Skin of body (tissue), 2 donors: ENCODE data around the gene PPTC7. TPM values are rescaled to one million over a fixed set of nuclear protein-coding genes. Genes with fewer than 3 reads are reported as not detected.
"Not testable (repeated sequence)": the region's sequence is repeated elsewhere in the genome, so short reads cannot be mapped to it uniquely, and the experiment has no call there.

Experiments
- DNase-seq: peaks from one replicate; lab custom pipeline; 2025; lab: John Stamatoyannopoulos, UW
- total RNA-seq: library from RNA; depleted of rRNA; stranded (reverse); fragments of >200 nt; gene quantifications from one replicate; pipeline ENCODE4 v1.2.3, GENCODE V29; 2014

Gene PPTC7
- total RNA-seq, result 20.3 TPM

- DNase-seq, result peak; percentile 98
These were observed at the start of gene PPTC7 for GRCh38 chr12:110583137-110584059. Gene PPTC7 (minus strand): TSS chr12:110583318. CDS start chr12:110583031, 287 bp downstream.

- no peak for DNase-seq
These were observed 44.5 kb upstream of the PPTC7 start for GRCh38 chr12:110627500-110628195.

- no peak for DNase-seq
These were observed 39.5 kb upstream of the PPTC7 start for GRCh38 chr12:110622582-110622981.

- DNase-seq, result no peak
These were observed 36.4 kb upstream of the PPTC7 start for GRCh38 chr12:110619534-110619953.

GRCh38 chr12:110616471-110617115 is 33.5 kb upstream of the PPTC7 start:
- no peak for DNase-seq

- DNase-seq, result no peak
These were observed 32.1 kb upstream of the PPTC7 start for GRCh38 chr12:110615171-110615570.

GRCh38 chr12:110613771-110614684 is 30.9 kb upstream of the PPTC7 start, which contains the start of gene TCTN1:
Gene TCTN1 (plus strand): TSS chr12:110614129. CDS start chr12:110614183, 54 bp downstream.
- DNase-seq, result peak; percentile 91

GRCh38 chr12:110613071-110613770 is 30.1 kb upstream of the PPTC7 start:
- no peak for DNase-seq

- DNase-seq, result no peak
These were observed 23.1 kb upstream of the PPTC7 start for GRCh38 chr12:110606253-110606611.

- DNase-seq, result peak; percentile 54
These were observed 19.1 kb upstream of the PPTC7 start for GRCh38 chr12:110602085-110602814.

- DNase-seq, result peak; percentile 39
These were observed 17.1 kb upstream of the PPTC7 start for GRCh38 chr12:110600254-110600653.

GRCh38 chr12:110599334-110599733 is 16.2 kb upstream of the PPTC7 start:
- no peak for DNase-seq

GRCh38 chr12:110597885-110598284 is 14.8 kb upstream of the PPTC7 start:
- no peak for DNase-seq

GRCh38 chr12:110592919-110593318 is 9.8 kb upstream of the PPTC7 start:
- not testable (repeated sequence) for DNase-seq

- no peak for DNase-seq
These were observed 9.0 kb upstream of the PPTC7 start for GRCh38 chr12:110592078-110592477.

- no peak for DNase-seq
These were observed 8.4 kb upstream of the PPTC7 start for GRCh38 chr12:110591451-110592051.

GRCh38 chr12:110590806-110591326 is 7.7 kb upstream of the PPTC7 start:
- DNase-seq, result peak; percentile 50

GRCh38 chr12:110590059-110590458 is 6.9 kb upstream of the PPTC7 start:
- no peak for DNase-seq

- not testable (repeated sequence) for DNase-seq
These were observed 4.0 kb upstream of the PPTC7 start for GRCh38 chr12:110587102-110587501.
